NB4 (cell line): ENCODE measurements around the gene MRI1.
"Not testable (repeated sequence)": the region's sequence is repeated elsewhere in the genome, so short reads cannot be mapped to it uniquely, and the experiment has no call there.

Experiments
- DNase-seq: peaks from one replicate; pipeline ENCODE4 v3.0.0; 2010; ENCODE audit warnings: low read depth
- H3K4me3 ChIP-seq: one replicate; pipeline ENCODE4 v1.5.1; 2011; ENCODE audit warnings: mild to moderate bottlenecking, low read depth, low read length, moderate library complexity
- CTCF ChIP-seq: IDR thresholded peaks from one replicate; pipeline ENCODE4 v1.5.1; 2012; ENCODE audit warnings: low read depth, low read length
- MAX ChIP-seq: IDR thresholded peaks from 2 replicates; pipeline ENCODE4 v1.6.1; 2011; ENCODE audit warnings: low read depth, low read length
- MYC ChIP-seq: IDR thresholded peaks from 2 replicates; pipeline ENCODE4 v1.6.1; 2011; ENCODE audit warnings: low read depth, low read length
- POLR2A ChIP-seq: IDR thresholded peaks from 2 replicates; pipeline ENCODE4 v1.6.1; 2011; ENCODE audit warnings: mild to moderate bottlenecking; ENCODE audit not compliant: insufficient read length; ENCODE audit errors: extremely low read depth

MRI1 gene

GRCh38 chr19:13782537-13782936 lies 18.2 kb downstream of the MRI1 start:
- DNase-seq = no peak
- TF ChIP-seq POLR2A = no peak

GRCh38 chr19:13783565-13784500 lies 19.5 kb downstream of the MRI1 start:
- no peak for DNase-seq

More at GRCh38 chr19:13782537-13782936, 18.2 kb downstream of the MRI1 start:
- no peak overlapping the region for H3K4me3 ChIP-seq

GRCh38 chr19:13784731-13785452 lies 20.6 kb downstream of the MRI1 start:
- DNase-seq = peak; percentile 72
- no peak overlapping the region for H3K4me3 ChIP-seq
- TF ChIP-seq CTCF = peak; percentile 53
- no peak for TF ChIP-seq MYC

More at GRCh38 chr19:13783565-13784500, 19.5 kb downstream of the MRI1 start:
- TF ChIP-seq CTCF (no peak), MAX (no peak), POLR2A (no peak), MYC (no peak)
- H3K4me3 ChIP-seq = no peak overlapping the region

GRCh38 chr19:13788991-13789390 lies 24.7 kb downstream of the MRI1 start:
- no peak overlapping the region for H3K4me3 ChIP-seq
- TF ChIP-seq MYC = no peak
- TF ChIP-seq POLR2A = no peak
- no peak for TF ChIP-seq MAX
- no peak for TF ChIP-seq CTCF
- DNase-seq = peak; percentile 84

GRCh38 chr19:13790354-13790753 lies 26.0 kb downstream of the MRI1 start:
- DNase-seq = peak; percentile 90
- TF ChIP-seq MAX = 0 out of 2 replicates have a peak, but pooled peaks have one; percentile 7
- TF ChIP-seq POLR2A = no peak

GRCh38 chr19:13793317-13793716 lies 29.0 kb downstream of the MRI1 start:
- DNase-seq, H3K4me3 ChIP-seq: not testable (repeated sequence)

More at GRCh38 chr19:13790354-13790753, 26.0 kb downstream of the MRI1 start:
- H3K4me3 ChIP-seq = no peak overlapping the region

- TF ChIP-seq CTCF (no peak), POLR2A (no peak), MYC (no peak), MAX (no peak)
- peak overlapping the region; percentile 72 for H3K4me3 ChIP-seq
- no peak for DNase-seq
Observed at GRCh38 chr19:13794398-13794756, 30.1 kb downstream of the MRI1 start.
